ENCODE data around the gene CPT1B.
"Not testable (repeated sequence)": the region's sequence is repeated elsewhere in the genome, so short reads cannot be mapped to it uniquely, and the experiment has no call there.

CPT1B gene

DNA sequence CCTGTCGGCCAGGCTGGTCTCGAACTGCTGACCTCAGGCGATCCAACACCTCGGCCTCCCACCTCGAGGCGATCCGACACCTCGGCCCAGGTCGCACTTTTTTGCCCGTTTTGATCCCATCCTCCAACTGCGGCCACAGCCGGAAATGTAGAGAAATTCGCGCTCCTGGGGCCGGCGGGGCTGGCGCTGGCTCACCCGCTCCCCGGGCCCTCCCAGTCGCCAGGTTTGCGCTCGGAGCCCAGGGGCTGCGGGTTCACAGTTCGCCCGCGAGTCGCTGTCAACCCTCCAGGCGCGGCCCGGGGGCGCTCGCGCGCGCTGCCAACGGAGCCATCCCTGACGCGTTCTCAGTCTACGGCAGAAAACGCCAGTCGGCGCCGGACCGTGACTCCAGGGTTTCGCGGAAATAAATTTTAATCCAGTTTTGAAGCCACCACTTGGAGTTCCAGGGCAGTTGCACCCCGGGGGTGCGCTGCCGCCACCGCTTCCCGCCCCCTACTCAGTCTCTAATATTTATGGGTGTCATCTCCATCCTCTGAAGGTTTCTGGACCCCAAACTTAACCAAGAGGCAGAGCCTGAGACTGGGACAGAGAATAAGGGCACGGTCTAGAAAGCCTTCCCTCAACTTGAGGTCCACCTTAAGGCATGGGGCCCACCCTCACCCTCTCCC is 34.0 kb downstream of the CPT1B start:
- DNase-seq, result peak; percentile 80

GRCh38 chr22:50542416-50542927 is 35.8 kb downstream of the CPT1B start:
- DNase-seq, result no peak

DNA sequence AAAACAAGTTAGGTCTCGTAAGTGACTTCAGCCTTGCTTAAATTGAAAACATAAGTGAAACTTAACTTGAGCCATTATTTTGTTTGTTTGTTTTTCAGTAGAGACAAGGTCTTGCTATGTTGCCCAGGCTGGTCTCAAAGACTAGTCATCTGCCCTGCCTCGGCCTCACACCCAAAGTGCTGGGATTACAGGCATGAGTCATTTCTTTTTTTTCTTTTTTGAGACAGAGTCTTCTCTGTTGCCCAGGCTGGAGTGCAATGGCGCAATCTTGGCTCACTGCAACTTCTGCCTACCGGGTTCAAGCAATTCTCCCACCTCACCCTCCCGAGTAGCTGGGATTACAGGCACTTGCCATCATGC is 36.6 kb downstream of the CPT1B start:
- DNase-seq, result peak; percentile 88

GRCh38 chr22:50540381-50540780 is 37.8 kb downstream of the CPT1B start:
- no peak for DNase-seq

GRCh38 chr22:50537765-50538164 is 40.5 kb downstream of the CPT1B start:
- DNase-seq, result no peak

DNA sequence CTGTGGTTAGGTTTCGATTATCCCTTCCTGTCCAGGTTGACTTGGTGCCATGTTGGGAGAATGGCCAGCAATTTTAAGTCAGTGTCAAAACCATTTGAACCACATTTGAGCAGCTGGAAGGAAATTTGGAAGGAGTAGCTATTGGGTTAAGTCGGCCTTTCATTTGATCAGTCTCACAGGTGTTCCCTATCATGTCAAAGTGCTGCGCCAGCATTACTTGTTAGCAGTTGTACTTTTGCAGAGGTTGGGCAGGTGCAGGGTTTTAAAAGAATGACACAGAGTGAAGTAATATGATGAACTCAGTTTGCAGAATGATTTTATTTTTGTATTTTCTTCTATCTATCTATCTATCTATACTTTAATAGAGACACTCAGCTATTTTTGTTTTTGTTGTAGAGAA is 42.0 kb downstream of the CPT1B start:
- no peak for DNase-seq

- DNase-seq, result no peak
Measured at GRCh38 chr22:50535113-50535512, 43.1 kb downstream of the CPT1B start.

DNA sequence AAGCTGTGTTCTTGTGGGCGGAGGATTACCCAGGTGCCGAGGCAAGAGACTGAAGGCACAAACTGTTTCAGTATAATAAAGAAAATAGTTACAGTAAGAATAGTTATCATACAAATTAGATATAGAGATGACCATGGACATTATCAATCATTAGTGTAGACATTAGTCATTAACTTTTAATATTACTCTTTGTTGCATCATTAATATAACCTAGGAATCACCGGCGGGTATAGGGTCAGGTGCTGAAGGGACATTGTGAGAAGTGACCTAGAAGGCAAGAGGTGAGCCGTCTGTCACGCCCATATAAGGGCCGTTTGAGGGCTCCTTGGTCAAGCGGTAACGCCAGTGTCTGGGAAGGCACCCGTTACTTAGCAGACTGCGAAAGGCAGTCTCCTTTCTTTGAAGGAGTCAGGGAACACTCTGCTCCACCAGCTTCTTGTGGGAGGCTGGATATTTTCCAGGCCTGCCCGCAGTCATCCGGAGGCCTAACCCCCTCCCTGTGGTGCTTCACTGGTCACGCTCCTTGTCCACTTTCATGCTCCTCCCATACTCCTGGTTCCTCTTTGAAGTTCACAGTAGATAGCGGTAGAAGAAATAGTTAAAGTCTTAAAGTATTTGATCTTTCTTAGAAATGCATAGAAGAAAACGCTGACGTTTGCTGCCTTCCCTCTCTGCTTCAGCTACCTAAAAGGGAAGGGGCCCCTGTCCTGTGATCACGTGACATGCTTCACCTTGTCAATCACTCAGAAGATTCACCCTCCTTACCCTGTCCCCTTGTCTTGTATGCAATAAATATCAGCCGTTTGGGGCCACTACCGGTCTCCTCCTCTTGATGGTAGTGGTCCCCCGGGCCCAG is 44.1 kb downstream of the CPT1B start:
- not testable (repeated sequence) for DNase-seq

- DNase-seq, result no peak
Measured at GRCh38 chr22:50532824-50533796, 45.1 kb downstream of the CPT1B start.

- peak; percentile 74 for DNase-seq
Measured at GRCh38 chr22:50531962-50532674, 46.1 kb downstream of the CPT1B start.

DNA sequence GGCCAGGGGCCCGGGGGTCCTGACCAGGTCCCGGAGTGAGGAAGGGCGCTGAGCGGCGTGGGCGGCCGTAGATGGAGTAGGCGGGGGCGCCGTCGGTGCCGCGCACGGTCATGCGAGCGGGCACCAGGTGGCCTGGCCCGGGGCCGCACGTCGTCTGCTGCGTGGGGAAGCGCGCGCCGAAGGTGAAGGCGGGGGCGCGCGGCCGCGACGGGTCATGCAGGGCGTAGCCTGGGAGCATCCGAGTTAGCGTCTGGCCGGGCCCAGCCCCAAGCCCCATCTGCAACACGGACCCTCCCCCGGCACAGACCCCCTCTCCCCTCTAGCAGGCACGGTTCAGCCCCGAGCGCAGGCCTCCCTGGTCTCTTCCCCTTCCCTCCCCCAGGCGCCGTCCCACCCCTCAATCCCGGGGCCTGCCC is 46.7 kb downstream of the CPT1B start:
- DNase-seq, result peak; percentile 32

DNA sequence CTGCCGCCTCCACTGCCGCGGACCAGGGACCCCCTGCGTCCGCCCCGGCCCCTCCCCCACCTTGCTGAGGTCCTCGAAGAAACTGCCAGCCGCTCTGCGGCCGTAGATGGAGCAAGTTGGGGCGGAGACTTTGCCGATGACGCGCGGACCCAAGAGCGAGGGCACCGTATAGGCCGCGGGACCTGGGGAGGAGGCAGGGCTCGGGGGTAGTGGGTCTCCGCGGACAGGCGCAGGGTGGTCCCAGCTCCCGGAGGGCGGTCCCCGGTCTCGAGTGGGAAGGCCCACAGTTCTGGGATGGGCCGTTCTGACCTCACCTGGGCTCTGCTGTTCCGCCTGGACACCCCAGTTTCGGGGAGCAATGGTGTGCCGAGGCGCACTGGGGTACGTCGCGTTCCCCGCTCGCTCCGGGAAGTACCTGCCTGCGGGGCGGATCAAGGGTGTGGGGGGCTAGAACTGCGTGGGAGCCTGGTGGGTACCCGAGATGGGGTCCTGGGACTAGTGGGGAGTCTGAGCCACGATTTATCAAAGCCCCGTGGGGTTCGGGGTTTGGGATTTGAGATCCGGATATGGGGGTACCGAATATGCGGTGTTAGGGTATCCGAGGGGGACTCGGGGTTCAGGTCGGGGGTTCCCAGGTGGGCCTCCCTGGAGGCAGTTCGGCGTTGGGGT is 47.2 kb downstream of the CPT1B start:
- peak; percentile 79 for DNase-seq

DNA sequence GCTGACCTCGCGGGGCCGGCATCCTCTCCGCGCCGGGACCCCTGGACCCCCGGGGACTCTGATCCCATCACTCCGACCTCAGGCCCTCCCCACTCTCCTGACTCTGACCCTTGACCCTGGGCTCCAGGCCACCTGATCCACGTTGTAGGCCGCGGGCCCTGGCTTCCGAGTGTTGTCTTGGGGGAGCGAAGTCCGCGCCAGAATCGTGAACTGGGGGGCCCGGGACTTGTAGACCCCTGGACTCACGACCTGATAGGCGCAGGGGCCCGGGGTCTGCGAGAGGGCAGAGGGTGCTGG is 47.7 kb downstream of the CPT1B start:
- no peak for DNase-seq

- peak; percentile 85 for DNase-seq
Measured at GRCh38 chr22:50529897-50530579, 48.2 kb downstream of the CPT1B start, which contains the start of gene TYMP. TSS of gene TYMP (minus strand) at chr22:50530012. CDS start at chr22:50529709, 303 bp downstream.

DNA sequence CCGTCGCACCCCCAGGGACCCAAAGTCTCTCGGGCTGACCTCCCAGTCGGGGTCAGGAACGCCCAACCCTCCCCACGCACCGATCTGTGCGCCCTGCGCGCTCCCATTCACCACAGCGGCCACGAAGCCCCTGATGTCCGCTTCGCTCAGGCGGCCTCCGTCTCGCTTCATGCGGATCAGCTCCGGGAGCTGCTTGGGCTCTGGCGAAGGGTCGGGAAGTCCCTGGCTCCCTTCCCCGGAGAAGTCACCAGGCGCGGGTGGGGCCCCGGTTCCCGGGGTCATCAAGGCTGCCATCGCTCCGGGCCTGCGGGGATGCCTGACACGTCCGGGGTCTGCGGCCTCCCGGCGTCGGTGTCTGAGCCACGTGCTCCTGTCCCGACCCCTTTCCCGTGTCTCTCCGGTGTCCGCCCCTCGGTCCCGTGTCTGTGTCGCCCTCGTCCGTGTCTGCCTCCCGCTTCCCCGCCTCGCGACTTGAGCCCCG is 48.8 kb downstream of the CPT1B start:
- peak; percentile 27 for DNase-seq

DNA sequence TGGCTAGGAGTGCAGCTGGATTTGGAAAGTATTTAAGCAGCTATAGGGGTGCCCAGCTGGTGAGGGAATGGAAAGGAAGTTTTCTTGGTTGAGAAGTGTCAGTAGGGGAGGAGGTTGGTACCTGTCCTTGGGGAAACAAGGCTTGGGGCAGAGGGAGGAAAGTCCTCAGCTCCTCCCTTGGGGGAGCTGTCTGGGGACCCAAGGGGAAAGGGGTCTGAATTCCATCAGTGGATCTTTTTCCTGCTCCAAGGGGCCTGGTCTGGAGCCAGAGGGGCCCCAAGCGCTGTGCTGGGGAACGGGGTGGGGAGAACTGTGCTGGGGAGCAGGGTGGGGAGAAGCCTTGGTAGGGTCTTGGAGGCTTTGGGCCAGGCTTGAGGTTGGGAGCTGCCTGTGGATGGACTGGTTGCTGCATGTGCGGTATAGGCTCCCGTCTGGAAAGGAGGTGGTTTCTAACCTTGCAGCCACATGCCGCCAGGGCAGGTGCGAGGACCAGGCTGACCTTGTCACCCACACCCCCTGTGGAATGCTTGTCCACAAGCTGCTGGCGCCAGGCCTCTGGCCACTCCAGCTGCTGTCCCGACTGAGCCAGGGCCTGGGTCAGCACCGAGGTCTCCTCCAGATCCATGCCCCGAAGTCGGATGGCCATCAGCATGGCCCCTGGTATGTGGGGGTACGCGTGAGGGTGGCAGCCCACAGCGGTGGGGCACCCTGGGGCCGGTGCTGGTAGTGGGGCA is 49.4 kb downstream of the CPT1B start:
- no peak for DNase-seq

- DNase-seq, result no peak
Measured at GRCh38 chr22:50527921-50528681, 50.1 kb downstream of the CPT1B start.

DNA sequence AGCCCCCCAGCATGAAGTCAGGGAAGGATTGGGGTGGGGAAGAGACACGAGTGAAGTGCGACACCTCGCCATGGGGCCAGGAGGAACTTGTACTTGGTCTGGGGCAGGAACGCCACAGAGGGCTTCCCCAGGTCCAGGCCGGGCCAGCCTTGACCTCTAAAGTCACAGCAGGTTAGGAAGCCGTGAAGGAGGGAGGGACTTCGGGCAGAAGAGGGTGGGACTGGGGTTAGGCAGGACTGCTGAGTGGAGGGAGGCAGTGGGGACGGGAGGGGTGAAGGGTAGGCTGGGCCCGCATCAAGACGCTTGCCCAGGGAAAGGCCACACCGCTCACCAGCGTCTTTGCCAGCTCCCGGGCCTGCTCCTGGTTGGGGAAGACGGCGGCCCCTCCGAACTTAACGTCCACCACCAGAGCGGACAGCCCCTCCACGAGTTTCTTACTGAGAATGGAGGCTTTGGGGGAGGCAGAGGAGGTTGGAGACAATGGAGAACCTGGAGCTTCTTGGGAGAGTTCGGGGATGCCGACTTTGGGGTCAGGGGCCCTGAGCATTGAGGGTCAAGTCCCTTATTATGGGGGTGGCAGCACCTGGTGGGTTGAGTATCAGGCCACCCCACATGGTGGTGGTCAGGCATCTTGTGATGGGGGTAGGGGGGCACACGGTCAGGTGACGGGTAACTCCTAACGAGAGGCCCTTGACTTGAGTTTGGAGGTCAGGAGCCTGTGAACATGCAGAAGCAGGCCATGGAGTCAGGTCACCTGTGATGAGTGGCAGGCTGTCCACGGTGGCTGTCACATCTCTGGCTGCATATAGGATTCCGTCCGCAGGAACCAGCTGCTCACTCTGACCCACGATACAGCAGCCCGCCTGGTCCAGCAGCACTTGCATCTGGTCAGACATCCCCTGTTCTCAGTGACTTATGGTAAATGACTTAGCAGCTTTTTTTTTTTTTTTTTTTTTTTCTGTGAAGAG is 51.1 kb downstream of the CPT1B start:
- DNase-seq, result peak; percentile 40
